SK-N-SH (cell line): Measurements from ENCODE around the gene ARHGEF7. TPM values are rescaled to one million over a fixed set of nuclear protein-coding genes. Genes with fewer than 3 reads are reported as not detected.

Source experiments
- CTCF ChIA-PET: fragments of 300-600, 350-600 bp; formaldehyde crosslinking; extraction: SDS; loops from one replicate; lab custom pipeline; 2021; lab: Yijun Ruan, JAX
- POLR2A ChIA-PET: fragments of 350-600 bp; sonication (Branson Sonifier 250); formaldehyde crosslinking; extraction: SDS; loops from one replicate; lab custom pipeline; 2020; ENCODE audit warnings: antibody characterized with exemption, inconsistent platforms; lab: Yijun Ruan, JAX
- DNase-seq: peaks from one replicate; pipeline ENCODE4 v3.0.0; 2012
- H2AFZ ChIP-seq: fragments of 200-600 bp; sonication (generic); 2 replicates; pipeline ENCODE4 v1.8.1; 2016; ENCODE audit warnings: antibody characterized with exemption, mild to moderate bottlenecking, low read depth
- H3F3A ChIP-seq: fragments of 200-600 bp; sonication (generic); replicated peaks from 2 replicates; pipeline ENCODE3; 2016; ENCODE audit warnings: antibody characterized with exemption, mild to moderate bottlenecking; ENCODE audit not compliant: insufficient read depth
- H3K27ac ChIP-seq, 2 experiments: fragments of 200-500 bp in 1 of 2; fragments of 200-600 bp in 1 of 2; sonication (Bioruptor generic) in 1 of 2; sonication (generic), shearing (Covaris generic) in 1 of 2; 2 replicates each; pipeline versions ENCODE4 v1.5.1 to v1.6.1; 2014 to 2016; ENCODE audit warnings: low read depth in 2 of 2, inconsistent platforms in 1 of 2, low read length in 1 of 2, mild to moderate bottlenecking in 1 of 2, mixed read lengths in 1 of 2
- H3K27me3 ChIP-seq: fragments of 200-600 bp; sonication (generic), shearing (Covaris generic); 2 replicates; pipeline ENCODE4 v1.6.1; 2016; ENCODE audit warnings: mixed run types; ENCODE audit not compliant: insufficient read depth
- H3K36me3 ChIP-seq, 2 experiments: fragments of 200-500 bp in 1 of 2; fragments of 200-600 bp in 1 of 2; sonication (Bioruptor generic) in 1 of 2; sonication (generic) in 1 of 2; replicated peaks in 1 of 2; 2 replicates each; pipeline versions ENCODE3 to v1.5.1; 2014 to 2016; ENCODE audit warnings: low read length in 1 of 2, mild to moderate bottlenecking in 1 of 2; ENCODE audit not compliant: insufficient read depth in 2 of 2, control insufficient read depth in 1 of 2
- H3K4me1 ChIP-seq, 2 experiments: fragments of 200-500 bp in 1 of 2; fragments of 200-600 bp in 1 of 2; sonication (Bioruptor generic) in 1 of 2; sonication (generic), shearing (Covaris generic) in 1 of 2; 2 replicates each; pipeline versions ENCODE4 v1.5.1 to v1.6.1; 2014 to 2016; ENCODE audit warnings: low read depth in 1 of 2, low read length in 1 of 2, mixed run types in 1 of 2; ENCODE audit not compliant: insufficient read depth in 2 of 2, control insufficient read depth in 1 of 2
- H3K4me2 ChIP-seq: fragments of 200-600 bp; sonication (generic), shearing (Covaris generic); 2 replicates; pipeline ENCODE4 v1.6.1; 2017; ENCODE audit warnings: mixed run types
- H3K4me3 ChIP-seq, 2 experiments: fragments of 200-500 bp in 1 of 2; fragments of 200-600 bp in 1 of 2; sonication (Bioruptor generic) in 1 of 2; sonication (generic), shearing (Covaris generic) in 1 of 2; 2 replicates each; pipeline versions ENCODE4 v1.5.1 to v1.8.1; 2014 to 2016; ENCODE audit warnings: low read depth in 2 of 2, inconsistent platforms in 1 of 2, low read length in 1 of 2, mild to moderate bottlenecking in 1 of 2, mixed read lengths in 1 of 2, moderate library complexity in 1 of 2
- H3K79me2 ChIP-seq: fragments of 200-600 bp; sonication (generic); 2 replicates; pipeline ENCODE4 v1.8.1; 2017; ENCODE audit warnings: mild to moderate bottlenecking; ENCODE audit not compliant: insufficient read depth
- H3K9ac ChIP-seq: fragments of 200-600 bp; sonication (generic); 2 replicates; pipeline ENCODE4 v1.6.1; 2017; ENCODE audit warnings: mixed run types
- H3K9me2 ChIP-seq: fragments of 200-600 bp; sonication (generic); 2 replicates; pipeline ENCODE4 v1.6.1; 2017; ENCODE audit warnings: mixed run types
- H3K9me3 ChIP-seq: fragments of 200-600 bp; sonication (generic); 2 replicates; pipeline ENCODE4 v1.6.1; 2017; ENCODE audit warnings: mixed run types, mild to moderate bottlenecking, moderate library complexity
- H4K20me1 ChIP-seq: fragments of 200-600 bp; sonication (generic); 2 replicates; pipeline ENCODE4 v1.6.1; 2017; ENCODE audit warnings: mild to moderate bottlenecking, mixed run types; ENCODE audit not compliant: insufficient read depth
- ELF1 ChIP-seq: IDR thresholded peaks from 2 replicates; pipeline ENCODE4 v1.4.0; 2012
- EP300 ChIP-seq, 2 experiments: IDR thresholded peaks; 2 replicates each; pipeline versions ENCODE4 v1.4.0 to v1.6.1; 2012; ENCODE audit warnings: borderline replicate concordance in 1 of 2, low read depth in 1 of 2, low read length in 1 of 2
- FOXJ3 ChIP-seq: sonication (generic); formaldehyde crosslinking; IDR thresholded peaks from 2 replicates; pipeline ENCODE4 v1.5.1; 2020; ENCODE audit warnings: mild to moderate bottlenecking, missing genetic modification reagents
- FOXM1 ChIP-seq: IDR thresholded peaks from 2 replicates; pipeline ENCODE4 v1.4.0; 2012; ENCODE audit warnings: low read depth, mild to moderate bottlenecking
- GABPA ChIP-seq: IDR thresholded peaks from 2 replicates; pipeline ENCODE4 v1.4.0; 2012; ENCODE audit warnings: low read depth, mild to moderate bottlenecking
- GATA2 ChIP-seq: sonication (generic); formaldehyde crosslinking; IDR thresholded peaks from 2 replicates; pipeline ENCODE4 v1.5.0; 2020; ENCODE audit warnings: mild to moderate bottlenecking, missing genetic modification reagents
- JUND ChIP-seq: IDR thresholded peaks from 2 replicates; pipeline ENCODE4 v1.4.0; 2012
- MAX ChIP-seq: IDR thresholded peaks from 2 replicates; pipeline ENCODE4 v1.4.0; 2012; ENCODE audit warnings: low read depth
- MEF2A ChIP-seq: IDR thresholded peaks from 2 replicates; pipeline ENCODE4 v1.4.0; 2012; ENCODE audit warnings: low read depth, borderline replicate concordance
- MXI1 ChIP-seq: IDR thresholded peaks from 2 replicates; pipeline ENCODE4 v1.6.1; 2012; ENCODE audit warnings: mild to moderate bottlenecking, low read depth, low read length, improper control_type of control experiment
- PBX3 ChIP-seq: IDR thresholded peaks from 2 replicates; pipeline ENCODE4; 2012
- POLR2AphosphoS5 ChIP-seq: IDR thresholded peaks from 2 replicates; pipeline ENCODE4 v1.6.1; 2012; ENCODE audit warnings: low read depth, low read length
- RAD21 ChIP-seq: IDR thresholded peaks from 2 replicates; pipeline ENCODE4 v1.6.1; 2012; ENCODE audit warnings: mild to moderate bottlenecking, low read length
- REST ChIP-seq: IDR thresholded peaks from 2 replicates; pipeline ENCODE4 v1.6.1; 2012; ENCODE audit warnings: mild to moderate bottlenecking, low read depth, low read length, moderate library complexity
- RXRA ChIP-seq: IDR thresholded peaks from 2 replicates; pipeline ENCODE4 v1.4.0; 2012; ENCODE audit warnings: low read depth, mild to moderate bottlenecking, borderline replicate concordance
- TAF1 ChIP-seq: IDR thresholded peaks from 2 replicates; pipeline ENCODE4 v1.6.1; 2012; ENCODE audit warnings: low read depth, mild to moderate bottlenecking, low read length, moderate library complexity, borderline replicate concordance
- TCF12 ChIP-seq: IDR thresholded peaks from 2 replicates; pipeline ENCODE4 v1.4.0; 2012
- TEAD4 ChIP-seq: IDR thresholded peaks from 2 replicates; pipeline ENCODE4 v1.4.0; 2012; ENCODE audit warnings: mild to moderate bottlenecking, borderline replicate concordance; ENCODE audit not compliant: insufficient read depth
- USF1 ChIP-seq: IDR thresholded peaks from 2 replicates; pipeline ENCODE4 v1.4.0; 2012; ENCODE audit warnings: low read depth, borderline replicate concordance
- YY1 ChIP-seq: IDR thresholded peaks from 2 replicates; pipeline ENCODE4 v1.4.0; 2012; ENCODE audit warnings: low read depth, mild to moderate bottlenecking
- ZBTB33 ChIP-seq: IDR thresholded peaks from 2 replicates; pipeline ENCODE4 v1.4.0; 2012; ENCODE audit warnings: low read depth, borderline replicate concordance
- WGBS: methylation state at CpG from one replicate; pipeline ENCODE4 v1.1.6; 2017; ENCODE audit warnings: low lambda C conversion rate; 5-methylcytosine and 5-hydroxymethylcytosine counted together
- polyA plus RNA-seq, 3 experiments: library from polyadenylated mRNA; depleted of rRNA; stranded (reverse); fragments of >200 nt; gene quantifications; 2 replicates each; pipeline ENCODE4 v1.2.3, GENCODE V29; 2012

The ARHGEF7 gene
- polyA plus RNA-seq, 1 of the 3 experiments (the other 2 are of a cell fraction): 21.6 TPM

GRCh38 chr13:111295886-111296285, 180.8 kb downstream of the ARHGEF7 start:
- H3K4me2 ChIP-seq: no peak overlapping the region
- no peak for TF ChIP-seq TEAD4
- no peak for TF ChIP-seq TAF1
- TF ChIP-seq RXRA: no peak
- no peak for TF ChIP-seq PBX3
- TF ChIP-seq ELF1: no peak
- no peak for TF ChIP-seq MEF2A
- TF ChIP-seq RAD21: no peak
- TF ChIP-seq USF1: no peak
- no peak for TF ChIP-seq FOXM1
- no peak for TF ChIP-seq TCF12
- no peak for TF ChIP-seq MXI1
- TF ChIP-seq, all 33 proteins: peak for 0
- POLR2A ChIA-PET: no interaction called here
- H3K36me3 ChIP-seq: peaks cover 12 to 70% of the 10 kb centered on the region in 2 experiments
- no peaks in the 10 kb centered on the region for H4K20me1 ChIP-seq
- no peaks in the 10 kb centered on the region; a peak in 1 of 4 replicates for H3K4me1 ChIP-seq
- no peaks in the 10 kb centered on the region for H3K27me3 ChIP-seq
- no peaks in the 10 kb centered on the region for H3F3A ChIP-seq
- H3K4me3 ChIP-seq: no peak overlapping the region
- CTCF ChIA-PET: interaction anchor here (1.6 kb wide), 1 partner anchor 15 kb away, joined by 3 read pairs; no protein-coding TSS in a partner anchor
- no peak for DNase-seq
- no peaks in the 10 kb centered on the region for H3K9me3 ChIP-seq
- no peak overlapping the region for H3K9ac ChIP-seq
- no peak overlapping the region for H2AFZ ChIP-seq
- WGBS: 92% methylated on average over 2 of the region's 9 CpGs
- no peak overlapping the region for H3K27ac ChIP-seq
- H3K79me2 ChIP-seq: no peaks in the 10 kb centered on the region
- H3K9me2 ChIP-seq: no peaks in the 10 kb centered on the region

- Histone ChIP-seq H3K27me3 (no peaks in the 10 kb centered on the region), H2AFZ (no peak overlapping the region), H3K79me2 (no peaks in the 10 kb centered on the region), H3K4me3 (no peak overlapping the region), H3K27ac (no peak overlapping the region), H4K20me1 (no peaks in the 10 kb centered on the region), H3K36me3 (peaks cover 16 to 64% of the 10 kb centered on the region in 2 experiments), H3F3A (no peaks in the 10 kb centered on the region), H3K4me1 (no peaks in the 10 kb centered on the region; a peak in 1 of 4 replicates), H3K4me2 (no peak overlapping the region), H3K9me3 (no peaks in the 10 kb centered on the region), H3K9me2 (no peaks in the 10 kb centered on the region), H3K9ac (no peak overlapping the region)
- no peak for DNase-seq
- WGBS: 88% methylated on average over 6 of the region's 6 CpGs
- ChIA-PET POLR2A (no interaction called here), CTCF (no interaction called here)
- no peak for TF ChIP-seq POLR2AphosphoS5
- no peak for TF ChIP-seq GATA2 (CRISPR knock-in tag)
- no peak for TF ChIP-seq REST
- TF ChIP-seq MAX: no peak
- no peak for TF ChIP-seq FOXJ3 (CRISPR knock-in tag)
- no peak for TF ChIP-seq EP300 (IDR thresholded peaks at IDR 0.05; ENCODE audit: borderline replicate concordance in 1 of 2, low read depth in 1 of 2, low read length in 1 of 2)
- no peak for TF ChIP-seq TCF12
- TF ChIP-seq YY1: no peak
- TF ChIP-seq MEF2A: no peak
- no peak for TF ChIP-seq JUND
- no peak for TF ChIP-seq USF1
- no peak for TF ChIP-seq GABPA
- TF ChIP-seq TEAD4: no peak
- TF ChIP-seq MXI1: no peak
- TF ChIP-seq ZBTB33: no peak
Measured at GRCh38 chr13:111296417-111296816, 181.3 kb downstream of the ARHGEF7 start.
